Nephron (organoid): ENCODE measurements around the gene LEF1.

Experiments used
- H3K27ac Mint-ChIP-seq, 3 experiments: 2 replicates each; pipeline ENCODE4 v1.8.0; 2020; ENCODE audit warnings: mixed read lengths in 3 of 3, mild to moderate bottlenecking in 2 of 3, moderate library complexity in 1 of 3
- H3K27me3 Mint-ChIP-seq: 2 replicates; pipeline ENCODE4 v1.8.0; 2021; ENCODE audit warnings: low read depth, mild to moderate bottlenecking, moderate library complexity, mixed read lengths
- H3K36me3 Mint-ChIP-seq: 2 replicates; pipeline ENCODE4 v1.8.0; 2020; ENCODE audit warnings: low read depth, mixed read lengths
- H3K4me1 Mint-ChIP-seq: 2 replicates; pipeline ENCODE4 v1.8.0; 2020; ENCODE audit warnings: mixed read lengths
- H3K4me3 Mint-ChIP-seq, 3 experiments: 2 replicates each; pipeline ENCODE4 v1.8.0; 2020; ENCODE audit warnings: mild to moderate bottlenecking in 3 of 3, mixed read lengths in 3 of 3, moderate library complexity in 2 of 3
- H3K9me3 Mint-ChIP-seq: 2 replicates; pipeline ENCODE4 v1.8.0; 2020; ENCODE audit warnings: mixed read lengths
- TF ChIP-seq, protein P1 (sequence below), 3 experiments: fragments of 200-600 bp; sonication (generic); IDR thresholded peaks; one replicate each; pipeline ENCODE4 v1.5.0; 2021; ENCODE audit warnings: antibody characterized with exemption in 3 of 3; ENCODE audit not compliant: unreplicated experiment in 3 of 3

Gene LEF1

GRCh38 chr4:108210989-108211835 lies 42.5 kb upstream of the LEF1 start:
- H3K36me3 Mint-ChIP-seq: no peaks in the 10 kb centered on the region
- peaks cover 18% of the 10 kb centered on the region for H3K4me1 Mint-ChIP-seq
- H3K27me3 Mint-ChIP-seq: no peaks in the 10 kb centered on the region
- H3K9me3 Mint-ChIP-seq: no peaks in the 10 kb centered on the region
- H3K4me3 Mint-ChIP-seq: no peak overlapping the region
- peak overlapping the region in 1 of 3 experiments; percentile 29 for H3K27ac Mint-ChIP-seq
- TF ChIP-seq, protein P1, sequence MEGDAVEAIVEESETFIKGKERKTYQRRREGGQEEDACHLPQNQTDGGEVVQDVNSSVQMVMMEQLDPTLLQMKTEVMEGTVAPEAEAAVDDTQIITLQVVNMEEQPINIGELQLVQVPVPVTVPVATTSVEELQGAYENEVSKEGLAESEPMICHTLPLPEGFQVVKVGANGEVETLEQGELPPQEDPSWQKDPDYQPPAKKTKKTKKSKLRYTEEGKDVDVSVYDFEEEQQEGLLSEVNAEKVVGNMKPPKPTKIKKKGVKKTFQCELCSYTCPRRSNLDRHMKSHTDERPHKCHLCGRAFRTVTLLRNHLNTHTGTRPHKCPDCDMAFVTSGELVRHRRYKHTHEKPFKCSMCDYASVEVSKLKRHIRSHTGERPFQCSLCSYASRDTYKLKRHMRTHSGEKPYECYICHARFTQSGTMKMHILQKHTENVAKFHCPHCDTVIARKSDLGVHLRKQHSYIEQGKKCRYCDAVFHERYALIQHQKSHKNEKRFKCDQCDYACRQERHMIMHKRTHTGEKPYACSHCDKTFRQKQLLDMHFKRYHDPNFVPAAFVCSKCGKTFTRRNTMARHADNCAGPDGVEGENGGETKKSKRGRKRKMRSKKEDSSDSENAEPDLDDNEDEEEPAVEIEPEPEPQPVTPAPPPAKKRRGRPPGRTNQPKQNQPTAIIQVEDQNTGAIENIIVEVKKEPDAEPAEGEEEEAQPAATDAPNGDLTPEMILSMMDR (IDR thresholded peaks at IDR 0.05; ENCODE audit: unreplicated experiment in 3 of 3): no peak

- Mint-ChIP-seq H3K4me1 (peaks cover 18% of the 10 kb centered on the region), H3K27ac (no peak overlapping the region), H3K4me3 (no peak overlapping the region), H3K36me3 (no peaks in the 10 kb centered on the region), H3K9me3 (peaks cover 2% of the 10 kb centered on the region), H3K27me3 (peaks cover 3% of the 10 kb centered on the region)
- TF ChIP-seq, protein P1 (IDR thresholded peaks at IDR 0.05; ENCODE audit: unreplicated experiment in 3 of 3): no peak
These were observed 40.8 kb upstream of the LEF1 start for GRCh38 chr4:108209489-108209888.

GRCh38 chr4:108205859-108206258 lies 37.1 kb upstream of the LEF1 start:
- H3K27ac Mint-ChIP-seq: no peak overlapping the region
- peaks cover 7% of the 10 kb centered on the region for H3K27me3 Mint-ChIP-seq
- TF ChIP-seq, protein P1 (IDR thresholded peaks at IDR 0.05; ENCODE audit: unreplicated experiment in 3 of 3): no peak
- H3K4me3 Mint-ChIP-seq: no peak overlapping the region
- H3K36me3 Mint-ChIP-seq: no peaks in the 10 kb centered on the region
- H3K9me3 Mint-ChIP-seq: peaks cover 5% of the 10 kb centered on the region
- H3K4me1 Mint-ChIP-seq: peaks cover 6% of the 10 kb centered on the region

DNA sequence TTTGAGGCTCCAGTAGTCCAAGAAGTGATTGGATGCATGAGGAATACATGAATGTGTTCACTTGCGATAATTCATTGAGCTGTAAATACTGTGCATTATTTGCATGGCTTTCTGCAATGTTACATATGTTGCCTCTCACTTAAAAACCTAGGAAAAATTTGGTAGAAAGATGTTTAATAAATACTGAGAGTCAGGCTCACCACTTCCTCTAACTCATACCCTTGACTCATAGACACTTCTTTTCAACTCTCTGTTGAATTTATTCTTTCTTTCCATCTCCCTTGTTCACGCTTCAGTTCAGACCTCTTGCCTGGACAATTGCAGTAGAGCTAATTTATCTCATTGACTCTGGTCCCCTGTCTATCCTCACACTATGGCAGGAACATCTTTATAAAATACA lies 35.8 kb upstream of the LEF1 start:
- Mint-ChIP-seq H3K9me3 (peaks cover 5% of the 10 kb centered on the region), H3K27ac (no peak overlapping the region), H3K4me1 (peaks cover 6% of the 10 kb centered on the region), H3K27me3 (peaks cover 7% of the 10 kb centered on the region), H3K4me3 (no peak overlapping the region), H3K36me3 (no peaks in the 10 kb centered on the region)
- TF ChIP-seq, protein P1 (IDR thresholded peaks at IDR 0.05; ENCODE audit: unreplicated experiment in 3 of 3): no peak

DNA sequence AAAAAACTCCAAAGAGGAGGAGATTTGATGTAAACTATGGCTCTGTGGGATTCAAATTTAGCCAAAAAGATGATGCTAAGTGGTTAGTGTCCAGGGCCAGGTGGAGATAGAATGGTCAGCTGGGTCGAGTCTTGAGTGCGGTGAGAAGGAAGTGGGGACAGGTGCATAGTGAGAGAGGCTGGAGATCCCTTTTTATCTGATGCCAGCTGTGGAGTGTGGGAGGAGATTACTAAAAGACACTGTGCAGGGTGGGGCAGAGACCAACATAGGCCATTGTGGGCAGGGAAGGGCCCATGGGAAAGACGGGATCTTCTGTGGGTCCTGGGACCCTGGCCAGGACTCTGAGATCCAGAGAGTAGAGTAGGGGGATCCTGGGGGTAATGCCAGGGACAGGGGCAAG lies 34.6 kb upstream of the LEF1 start:
- TF ChIP-seq, protein P1 (IDR thresholded peaks at IDR 0.05; ENCODE audit: unreplicated experiment in 3 of 3): no peak
- H3K27ac Mint-ChIP-seq: no peak overlapping the region
- no peak overlapping the region for H3K4me3 Mint-ChIP-seq
- H3K9me3 Mint-ChIP-seq: peaks cover 5% of the 10 kb centered on the region
- H3K36me3 Mint-ChIP-seq: no peaks in the 10 kb centered on the region
- peaks cover 7% of the 10 kb centered on the region for H3K27me3 Mint-ChIP-seq
- H3K4me1 Mint-ChIP-seq: peaks cover 6% of the 10 kb centered on the region

GRCh38 chr4:108201774-108202173 lies 33.0 kb upstream of the LEF1 start:
- TF ChIP-seq, protein P1 (IDR thresholded peaks at IDR 0.05; ENCODE audit: unreplicated experiment in 3 of 3): no peak
- no peaks in the 10 kb centered on the region for H3K36me3 Mint-ChIP-seq
- H3K4me3 Mint-ChIP-seq: no peak overlapping the region
- peaks cover 5% of the 10 kb centered on the region for H3K9me3 Mint-ChIP-seq
- H3K27me3 Mint-ChIP-seq: peaks cover 7% of the 10 kb centered on the region
- H3K4me1 Mint-ChIP-seq: peaks cover 6% of the 10 kb centered on the region
- peak overlapping the region in 1 of 3 experiments; percentile 18 for H3K27ac Mint-ChIP-seq
